GM19438 (cell line): Measurements from ENCODE around the gene JAKMIP3.
"Not testable (repeated sequence)": the region's sequence is repeated elsewhere in the genome, so short reads cannot be mapped to it uniquely, and the experiment has no call there.

Experiments used
- ATAC-seq: cut with Tn5 transposase; IDR thresholded peaks from one replicate; pipeline ENCODE4 v1.9.1; 2021; ENCODE audit warnings: low read depth; ENCODE audit not compliant: unreplicated experiment

JAKMIP3 gene

DNA sequence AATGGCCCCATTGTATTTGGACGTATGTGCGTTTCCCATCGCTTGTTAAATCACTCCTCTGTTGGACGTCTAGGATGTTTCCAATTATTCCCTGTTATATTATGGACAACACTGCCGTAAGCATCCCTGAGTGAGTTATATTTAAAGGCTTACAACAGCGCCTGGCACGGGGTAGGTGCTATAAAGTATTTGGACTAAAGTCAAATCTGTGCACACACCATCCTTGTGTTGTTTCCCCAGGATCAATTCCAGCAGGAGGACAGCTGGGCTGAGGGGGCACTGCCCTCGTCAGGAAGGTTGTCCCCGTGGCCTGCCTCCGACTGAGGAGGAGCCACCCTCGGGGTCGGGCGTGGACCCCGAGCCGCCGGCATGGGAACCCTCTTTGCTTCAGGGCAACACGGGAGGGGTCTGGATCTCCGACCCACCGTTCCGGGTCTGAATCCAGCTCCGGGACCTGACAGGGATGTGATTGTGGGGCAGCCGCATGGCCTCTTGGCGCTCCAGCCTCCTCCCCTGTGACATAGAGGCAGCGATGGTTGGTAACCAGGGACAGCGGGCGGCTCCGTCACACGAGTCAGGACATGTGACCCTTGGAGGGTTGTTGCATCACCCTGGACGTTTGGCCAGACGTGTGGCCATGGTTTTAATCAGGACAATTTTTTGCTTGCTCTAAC lies 1.5 kb upstream of the JAKMIP3 start:
- ATAC-seq = no peak

- ATAC-seq = no peak
Observed at GRCh38 chr10:132064771-132065437, 842 bp upstream of the JAKMIP3 start.

DNA sequence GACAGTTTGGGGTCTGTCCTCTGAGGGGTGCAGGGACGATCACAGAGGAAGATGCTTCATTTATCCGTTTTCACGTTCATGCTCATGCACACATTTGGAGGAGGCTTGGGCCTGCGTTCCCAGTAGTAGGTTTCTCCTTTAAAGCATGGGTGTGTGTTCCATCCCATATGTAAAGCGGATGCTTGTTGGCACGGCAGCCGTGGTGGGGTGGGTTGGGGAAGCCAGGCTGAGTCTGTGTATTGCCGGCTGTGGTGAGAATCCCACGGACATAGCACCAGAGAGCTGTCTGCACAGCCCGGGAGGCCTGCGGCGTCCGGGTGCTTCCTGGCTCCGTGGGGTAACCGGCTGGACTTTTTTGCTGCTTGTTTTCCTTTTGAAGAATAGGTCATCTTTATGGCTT lies 440 bp downstream of the JAKMIP3 start:
- no peak for ATAC-seq

- no peak for ATAC-seq
Observed at GRCh38 chr10:132066812-132067211, 1.1 kb downstream of the JAKMIP3 start.

GRCh38 chr10:132068431-132069121 lies 2.8 kb downstream of the JAKMIP3 start:
- no peak for ATAC-seq

DNA sequence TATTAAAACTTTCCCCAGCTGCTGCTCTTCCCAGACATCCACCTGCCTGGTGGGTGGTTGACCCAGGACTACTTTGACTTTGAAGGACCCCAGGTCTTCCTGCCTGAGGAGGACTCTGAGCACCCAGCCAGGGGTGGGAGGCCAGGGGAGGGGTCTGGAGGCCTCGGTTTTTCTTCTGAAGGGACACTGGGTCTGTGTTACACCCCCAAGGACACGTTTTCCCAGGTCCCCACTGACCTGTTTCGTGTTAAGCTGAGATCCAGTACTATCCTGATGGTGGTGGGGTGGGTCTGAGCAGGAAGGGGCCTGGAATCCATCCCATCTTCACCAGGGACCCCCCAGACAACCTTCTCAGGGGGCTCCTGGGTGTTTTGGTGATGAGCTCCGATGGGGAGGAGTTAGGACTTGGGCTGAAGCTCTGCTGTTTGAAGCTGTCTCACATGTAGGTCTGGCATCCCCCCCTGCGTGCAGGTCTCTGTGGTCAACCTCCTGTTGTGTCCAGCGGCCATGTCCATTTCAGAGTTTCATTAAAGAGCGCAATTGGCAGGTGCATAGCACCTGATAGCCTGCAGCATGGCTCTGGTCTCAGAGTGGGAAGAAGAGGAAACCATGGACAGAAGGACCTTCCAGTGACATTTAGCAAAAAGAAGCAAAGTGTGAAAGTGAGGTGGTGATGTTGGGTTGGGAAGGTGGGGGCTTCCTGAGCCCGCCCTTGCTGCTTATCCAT lies 3.5 kb downstream of the JAKMIP3 start:
- ATAC-seq = no peak

DNA sequence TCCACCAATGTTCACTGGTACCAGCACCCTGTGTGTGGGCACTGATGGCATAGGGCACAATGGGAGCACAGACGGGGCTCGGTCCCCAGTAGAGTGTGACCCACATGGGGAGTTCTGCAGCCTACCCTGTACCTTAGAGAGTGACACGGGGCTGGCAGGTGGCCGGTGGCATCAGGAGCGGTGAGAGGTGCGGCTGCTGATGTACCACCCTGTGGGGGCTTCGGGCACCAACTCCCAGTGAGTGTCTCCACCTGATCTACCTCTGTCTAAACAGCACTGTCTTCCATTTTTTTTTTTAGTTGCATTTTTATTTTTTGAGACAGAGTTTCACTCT lies 4.1 kb downstream of the JAKMIP3 start:
- ATAC-seq = no peak

- ATAC-seq = no peak
Observed at GRCh38 chr10:132070724-132071123, 5.0 kb downstream of the JAKMIP3 start.

GRCh38 chr10:132071667-132072066 lies 5.9 kb downstream of the JAKMIP3 start:
- ATAC-seq = no peak

GRCh38 chr10:132075909-132076577 lies 10.3 kb downstream of the JAKMIP3 start:
- no peak for ATAC-seq

DNA sequence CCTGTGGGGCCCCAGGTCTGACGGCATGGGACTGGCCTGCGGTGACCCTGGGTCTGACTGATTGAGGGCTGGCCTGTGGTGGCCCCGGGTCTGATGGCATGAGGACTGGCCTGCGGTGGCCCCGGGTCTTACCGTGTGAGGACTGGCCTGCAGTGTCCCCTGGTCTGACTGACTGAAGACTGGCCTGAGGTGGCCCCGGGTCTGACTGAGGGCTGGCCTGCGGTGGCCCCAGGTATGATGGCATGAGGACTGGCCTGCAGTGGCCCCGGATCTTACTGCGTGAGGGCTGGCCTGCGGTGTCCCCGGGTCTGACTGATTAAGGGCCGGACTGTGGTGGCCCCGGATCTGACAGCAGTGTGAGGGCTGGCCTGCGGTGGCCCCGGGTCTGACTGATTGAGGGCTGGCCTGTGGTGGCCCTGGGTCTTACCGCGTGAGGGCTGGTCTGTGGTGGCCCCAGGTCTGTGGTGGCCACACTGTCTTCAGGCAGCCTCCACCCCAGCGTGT lies 10.9 kb downstream of the JAKMIP3 start:
- ATAC-seq = no peak

GRCh38 chr10:132077091-132077490 lies 11.3 kb downstream of the JAKMIP3 start:
- ATAC-seq = no peak

DNA sequence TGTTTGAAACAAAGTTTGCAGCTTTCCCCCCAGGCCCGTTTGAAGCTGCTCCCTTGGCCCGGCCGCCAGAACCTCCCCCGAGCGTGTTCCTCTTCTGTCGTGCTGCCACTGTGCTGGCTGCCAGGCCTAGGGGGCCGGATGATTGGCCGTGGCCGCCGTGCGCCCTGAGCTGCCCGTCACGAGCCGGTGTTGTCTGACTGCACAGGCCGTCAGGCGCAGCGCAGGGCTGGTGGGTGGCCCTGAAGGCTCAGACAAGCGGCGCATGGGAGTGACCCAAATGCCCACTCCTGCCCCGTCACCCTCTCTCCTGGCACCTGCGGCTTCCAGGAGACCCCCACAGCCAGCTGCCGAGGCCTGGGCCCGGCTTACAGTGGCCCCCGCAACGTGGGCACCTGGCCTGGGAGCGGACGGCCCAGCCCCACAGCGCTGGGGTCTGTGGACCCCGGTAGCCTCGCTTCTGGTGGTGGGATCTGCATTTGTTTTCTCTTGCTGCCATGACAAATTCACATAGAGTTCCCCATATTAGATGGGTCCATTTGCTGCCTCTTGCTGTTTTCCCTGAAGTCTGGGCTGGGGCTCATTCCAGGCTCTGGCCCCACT lies 13.1 kb downstream of the JAKMIP3 start:
- no peak for ATAC-seq

DNA sequence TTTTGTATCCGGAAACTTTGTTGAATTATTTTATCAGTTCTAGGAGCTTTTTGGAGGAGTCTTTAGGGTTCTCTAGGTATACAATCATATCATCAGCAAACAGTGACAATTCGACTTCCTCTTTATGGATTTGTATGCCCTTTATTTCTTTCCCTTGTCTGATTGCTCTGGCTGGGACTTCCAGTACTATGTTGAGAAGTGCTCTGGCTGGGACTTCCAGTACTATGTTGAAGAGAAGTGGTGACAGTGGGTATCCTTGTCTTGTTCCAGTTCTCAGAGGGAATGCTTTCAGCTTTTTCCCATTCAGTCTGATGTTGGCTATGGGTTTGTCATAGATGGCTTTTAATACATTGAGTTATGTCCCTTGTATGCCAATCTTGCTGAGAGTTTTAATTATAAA lies 18.6 kb downstream of the JAKMIP3 start:
- not testable (repeated sequence) for ATAC-seq

DNA sequence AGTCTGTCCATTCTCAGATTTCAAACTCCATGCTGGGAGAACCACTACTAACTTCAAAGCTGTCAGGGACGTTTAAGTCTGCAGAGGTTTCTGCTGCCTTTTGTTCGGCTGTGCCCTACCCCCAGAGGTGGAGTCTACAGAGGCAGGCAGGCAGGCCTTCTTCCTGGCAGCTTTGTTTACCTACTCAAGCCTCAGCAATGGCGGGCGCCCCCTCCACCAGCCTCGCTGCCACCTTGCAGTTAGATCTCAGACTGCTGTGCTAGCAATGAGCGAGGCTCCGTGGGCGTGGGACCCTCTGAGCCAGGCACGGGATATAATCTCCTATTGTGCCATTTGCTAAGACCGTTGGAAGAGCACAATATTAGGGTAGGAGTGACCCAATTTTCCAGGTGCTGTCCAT lies 27.5 kb downstream of the JAKMIP3 start:
- ATAC-seq = not testable (repeated sequence)

DNA sequence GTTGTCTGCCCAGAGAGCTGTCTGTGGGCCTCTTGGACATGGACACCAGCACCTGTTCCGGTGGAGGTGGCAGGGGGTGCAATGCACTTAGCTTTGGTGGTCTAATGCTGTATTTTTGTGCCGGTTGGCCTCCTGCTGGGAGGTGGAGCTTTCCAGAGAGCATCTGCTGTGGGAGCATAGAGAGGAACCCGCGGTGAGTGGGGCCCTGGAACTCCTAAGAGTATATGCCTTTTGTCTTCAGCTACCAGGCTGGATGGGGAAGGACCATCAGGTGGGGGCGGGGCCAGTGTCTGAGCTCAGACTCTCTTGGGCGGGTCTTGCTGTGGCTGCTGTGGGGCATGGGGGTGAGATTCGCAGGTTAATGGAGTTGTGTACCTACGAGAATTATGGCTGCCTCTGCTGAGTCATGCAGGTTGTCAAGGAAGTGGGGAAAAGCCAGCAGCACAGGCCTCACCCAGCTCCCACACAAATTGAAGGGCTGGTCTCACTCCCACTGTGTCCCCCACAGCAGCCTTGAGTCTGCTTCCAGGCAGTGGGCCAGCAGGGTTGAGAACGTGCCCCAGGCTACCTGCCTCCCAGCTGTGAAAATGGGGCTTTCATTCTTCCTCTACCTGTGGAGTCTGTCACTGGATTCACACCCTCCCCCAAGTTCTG lies 29.0 kb downstream of the JAKMIP3 start:
- no peak for ATAC-seq

DNA sequence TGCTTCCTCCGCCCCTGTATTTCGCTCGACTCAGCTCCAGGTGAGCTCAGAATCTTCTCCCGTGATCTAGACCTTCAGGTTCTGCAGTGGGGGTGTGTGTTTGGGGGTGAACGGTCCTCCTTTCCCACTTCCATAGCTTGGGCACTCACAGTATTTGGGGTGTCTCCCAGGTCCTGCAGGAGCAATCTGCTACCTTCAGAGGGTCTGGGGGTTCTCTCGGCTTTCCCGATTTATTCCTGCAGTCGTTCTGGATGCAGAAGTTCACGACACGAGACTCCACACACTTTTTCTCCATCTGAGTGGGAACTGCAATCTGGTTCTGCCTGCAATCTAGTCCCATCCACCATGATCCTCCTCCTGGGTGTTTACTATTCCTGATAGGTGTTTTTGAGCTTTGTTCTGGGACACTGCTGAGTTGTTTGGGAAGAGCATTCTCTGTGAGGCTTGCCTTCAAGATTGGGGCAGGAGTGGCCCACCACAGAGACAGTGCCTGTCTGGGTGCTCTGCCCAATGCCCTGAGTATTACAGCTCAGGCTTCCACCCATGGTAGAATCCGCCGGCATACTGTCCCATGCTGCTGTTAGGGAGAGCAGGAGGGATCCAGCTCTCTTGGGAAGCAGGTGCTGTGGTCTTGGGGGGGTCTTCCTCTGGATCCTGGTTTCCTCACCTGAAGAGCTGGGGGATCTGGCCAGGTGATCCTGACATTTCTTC lies 29.8 kb downstream of the JAKMIP3 start:
- ATAC-seq = no peak

DNA sequence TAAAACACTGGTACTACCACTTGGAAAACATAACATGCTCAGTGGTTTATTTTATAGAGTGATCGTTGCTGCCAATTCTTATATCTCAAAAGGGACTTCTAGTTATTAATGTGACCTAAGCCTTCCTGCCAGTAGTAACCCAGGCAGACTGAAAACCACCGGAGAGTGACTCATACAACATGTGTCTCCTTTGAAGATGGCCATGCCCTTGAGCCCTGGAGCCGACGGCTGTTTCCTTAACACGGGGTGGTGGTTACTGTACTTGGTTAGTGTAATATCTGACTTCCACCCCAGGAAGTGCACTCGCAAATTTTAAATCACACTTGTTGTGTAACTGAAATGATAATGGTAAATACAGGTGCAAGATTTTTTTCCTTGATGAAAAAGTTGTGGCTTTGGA lies 30.5 kb downstream of the JAKMIP3 start:
- no peak for ATAC-seq

- no peak for ATAC-seq
Observed at GRCh38 chr10:132096863-132097478, 31.2 kb downstream of the JAKMIP3 start.
